Caki2 (cell line): ENCODE data around the gene DNAAF6. TPM values are rescaled to one million over a fixed set of nuclear protein-coding genes. Genes with fewer than 3 reads are reported as not detected.
"Not testable (repeated sequence)": the region's sequence is repeated elsewhere in the genome, so short reads cannot be mapped to it uniquely, and the experiment has no call there.

ENCODE experiments used
- DNase-seq: peaks from one replicate; pipeline ENCODE4 v3.0.0-alpha.2; 2015; ENCODE audit warnings: low read depth
- in situ Hi-C: cut with HindIII; loops from 2 replicates; pipeline ENCODE4 v1.10.0; 2016; ENCODE audit warnings: low sequenced_read_pairs, low pct_unique_long_range_greater_than_20kb, mixed read lengths
- total RNA-seq: library from RNA; depleted of rRNA; stranded (reverse); fragments of >200 nt; shearing (Covaris generic); gene quantifications from 2 replicates; pipeline ENCODE4 v1.2.3, GENCODE V29; 2014; ENCODE audit warnings: low replicate concordance; rRNA removed

The DNAAF6 gene
- not detected in 2 replicates for total RNA-seq

DNA sequence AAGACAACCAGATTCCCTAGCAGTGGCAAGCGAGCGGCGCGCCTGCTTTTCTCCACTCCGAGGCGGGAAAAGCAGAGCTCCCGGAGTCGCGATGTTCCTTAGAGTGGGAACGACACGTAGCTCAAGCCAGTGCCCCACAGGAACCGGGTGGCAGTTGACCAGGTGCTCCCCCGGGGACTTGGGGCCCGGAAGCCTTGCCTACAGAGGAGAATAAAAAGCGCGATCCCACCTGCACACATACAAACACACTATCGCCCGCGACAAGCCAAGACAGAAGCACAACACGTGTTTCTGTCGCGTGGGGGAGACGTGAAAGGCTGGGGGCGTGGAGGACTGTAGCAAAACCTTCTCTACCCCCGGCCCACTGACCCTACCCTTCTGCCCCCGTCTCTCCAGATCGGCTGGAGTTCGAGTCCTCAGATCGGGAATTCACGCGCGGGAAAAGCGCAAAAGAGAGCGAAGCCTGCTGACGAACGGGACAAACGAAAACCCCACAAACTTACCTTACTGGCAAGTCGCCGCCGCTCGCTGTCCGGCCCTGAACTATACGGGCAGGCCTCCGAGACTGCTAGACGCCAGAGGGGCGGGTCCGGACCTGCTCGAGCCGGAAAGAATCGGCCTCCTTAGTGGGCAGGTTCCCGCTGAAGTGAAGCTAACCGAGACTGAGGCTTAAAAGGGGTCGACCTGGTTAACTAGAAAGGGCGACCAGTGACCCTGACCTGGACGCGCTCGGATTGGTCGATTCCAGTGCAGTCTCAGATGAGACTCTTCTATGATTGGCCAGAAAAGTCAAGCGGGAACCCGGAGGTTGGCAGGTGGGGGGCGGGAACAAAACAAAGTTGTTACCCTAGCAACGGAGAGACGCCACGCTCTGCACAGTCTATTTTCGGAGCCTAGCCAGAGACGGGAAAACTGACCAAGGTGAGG lies at the start of gene DNAAF6, which contains the start of gene NUP62CL:
Gene DNAAF6, plus strand, starts transcription at position 842 of the 927 bp plus-strand sequence. CDS start 6,265 bp downstream, outside the sequence.
Gene NUP62CL, minus strand, starts transcription at position 664 of the 927 bp plus-strand sequence. CDS start 31,287 bp downstream, outside the sequence.
- in situ Hi-C loops: no loop called here
- DNase-seq: peak; percentile 89

DNA sequence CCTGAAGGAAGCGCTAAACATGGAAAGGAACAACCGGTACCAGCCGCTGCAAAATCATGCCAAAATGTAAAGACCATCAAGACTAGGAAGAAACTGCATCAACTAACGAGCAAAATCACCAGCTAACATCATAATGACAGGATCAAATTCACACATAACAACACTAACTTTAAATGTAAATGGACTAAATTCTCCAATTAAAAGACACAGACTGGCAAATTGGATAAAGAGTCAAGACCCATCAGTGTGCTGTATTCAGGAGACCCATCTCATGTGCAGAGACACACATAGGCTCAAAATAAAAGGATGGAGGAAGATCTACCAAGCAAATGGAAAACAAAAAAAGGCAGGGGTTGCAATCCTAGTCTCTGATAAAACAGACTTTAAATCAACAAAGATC lies 48.8 kb upstream of the DNAAF6 start:
- in situ Hi-C loops, DNase-seq: not testable (repeated sequence)

DNA sequence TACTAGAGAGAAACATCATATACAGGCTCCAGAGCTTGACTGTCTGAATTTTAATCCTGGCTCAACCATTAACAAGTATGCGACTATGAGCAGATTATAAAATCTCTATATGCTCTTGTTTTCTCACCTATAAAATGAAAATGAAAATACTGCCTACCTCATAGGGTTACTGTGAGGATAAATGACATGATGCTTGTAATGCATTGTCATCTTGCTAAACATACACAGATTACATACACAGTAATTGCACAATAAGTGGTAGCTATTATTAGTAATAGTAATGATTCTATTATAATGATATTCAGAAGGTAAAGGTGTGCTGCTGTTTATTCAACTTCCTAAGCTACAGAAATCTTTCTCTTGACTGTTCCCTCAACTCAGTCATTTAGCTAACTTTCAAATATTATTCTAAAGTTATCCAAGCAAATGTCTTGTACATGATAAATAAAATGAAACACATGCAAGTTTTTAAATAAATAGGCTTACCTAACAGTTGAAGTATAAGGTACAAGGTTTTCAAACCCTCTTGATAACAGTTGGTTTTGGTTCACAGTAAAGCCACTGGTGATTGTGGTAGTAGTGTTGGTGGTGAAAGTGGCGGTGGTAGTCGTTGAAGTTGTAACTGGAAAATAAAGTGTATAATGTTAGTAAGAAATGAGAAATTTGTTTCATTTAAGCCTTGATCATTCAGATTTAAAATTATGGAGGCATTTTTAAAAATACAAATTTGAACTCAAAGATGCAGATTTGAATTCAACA lies 39.1 kb upstream of the DNAAF6 start:
- in situ Hi-C loops: no loop called here

DNA sequence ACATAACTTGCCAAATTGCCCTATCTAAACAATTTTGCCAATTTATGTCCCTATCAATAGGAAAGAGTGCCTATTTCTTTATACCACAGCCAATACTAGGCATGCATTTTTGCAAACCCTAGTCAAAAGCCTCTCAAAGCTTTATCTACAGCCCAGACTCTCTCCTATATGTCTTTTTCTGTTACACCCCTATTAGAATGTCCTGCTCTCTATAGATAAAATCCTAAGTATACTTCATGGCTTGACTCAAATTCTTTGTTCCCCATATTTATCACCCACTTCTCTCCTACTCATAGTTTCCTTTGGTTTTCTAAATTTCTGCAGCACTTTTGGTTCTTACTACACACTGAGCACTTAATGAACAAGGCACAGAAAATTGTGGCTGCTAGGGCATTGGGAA lies 38.2 kb upstream of the DNAAF6 start:
- in situ Hi-C loops: no loop called here
- DNase-seq: no peak

More for the DNA sequence above, 39.1 kb upstream of the DNAAF6 start:
- DNase-seq: no peak

DNA sequence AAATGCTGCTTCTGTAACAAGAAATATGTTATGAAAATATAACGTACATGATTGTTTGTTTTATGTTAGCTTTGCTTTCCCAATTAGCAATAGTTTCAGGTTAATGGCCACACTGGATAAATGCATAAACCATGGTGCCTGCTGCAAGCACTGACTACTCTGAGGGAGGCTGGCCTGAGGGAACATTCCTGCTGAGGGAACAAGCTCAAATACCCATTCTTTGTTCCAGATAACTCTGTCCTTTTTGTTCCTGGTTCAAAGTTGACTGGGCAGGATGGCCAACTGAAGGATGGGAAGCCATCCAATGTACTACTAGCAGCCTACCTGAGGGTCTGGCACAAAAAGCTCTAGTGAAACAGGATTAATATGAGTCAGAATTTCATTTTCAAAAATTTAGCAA lies 37.7 kb upstream of the DNAAF6 start:
- DNase-seq: no peak
- in situ Hi-C loops: no loop called here

DNA sequence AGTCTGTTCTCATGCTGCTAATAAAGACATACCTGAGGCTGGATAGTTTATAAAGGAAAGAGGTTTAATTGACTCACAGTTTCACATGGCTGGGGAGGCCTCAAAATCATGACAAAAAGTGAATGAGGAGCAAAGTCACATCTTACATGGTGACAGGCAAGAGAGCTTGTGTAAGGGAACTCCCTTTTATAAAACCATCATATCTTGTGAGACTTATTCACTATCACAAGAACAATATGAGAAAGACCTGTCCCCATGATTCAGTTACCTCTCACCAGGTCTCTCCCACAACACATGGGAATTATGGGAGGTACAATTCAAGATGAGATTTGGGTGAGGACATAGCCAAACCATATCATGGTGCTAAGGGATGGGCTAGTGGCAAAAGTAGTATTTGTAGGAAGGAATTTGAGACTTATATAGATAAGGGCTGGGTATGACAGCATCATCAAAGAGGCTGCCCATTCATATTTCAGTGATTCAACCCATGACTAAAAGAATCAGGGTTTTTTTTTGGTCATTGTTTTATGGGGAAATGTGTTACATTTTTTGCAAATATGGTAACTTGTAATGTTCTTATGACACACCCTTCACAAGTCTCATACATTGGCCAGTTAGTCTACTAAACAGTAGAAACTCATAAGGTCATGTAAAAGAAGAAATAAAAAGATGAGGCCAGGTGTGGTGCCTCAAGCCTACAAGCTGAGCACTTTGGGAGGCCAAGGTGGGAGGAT lies 34.9 kb upstream of the DNAAF6 start:
- in situ Hi-C loops: no loop called here
- no peak for DNase-seq

DNA sequence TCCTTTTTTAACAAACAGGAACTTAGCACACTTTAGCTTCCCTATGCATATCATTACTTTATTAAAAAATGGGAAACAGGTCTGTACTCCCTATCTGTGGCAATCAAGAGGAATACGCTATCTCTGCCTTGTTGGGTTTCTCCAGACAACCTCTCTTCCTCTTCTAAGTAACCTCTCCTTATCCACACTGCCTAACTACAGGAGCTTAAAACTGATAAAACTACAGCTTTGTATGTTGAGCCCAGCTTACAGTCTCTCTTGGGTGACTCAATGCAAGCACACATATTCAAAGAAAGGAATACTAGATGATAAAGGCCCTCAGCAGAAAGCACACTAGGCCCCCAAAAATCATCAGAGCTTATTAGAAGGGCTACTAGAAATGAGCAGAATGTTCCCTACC lies 9.1 kb upstream of the DNAAF6 start:
- in situ Hi-C loops: no loop called here
- DNase-seq: no peak

DNA sequence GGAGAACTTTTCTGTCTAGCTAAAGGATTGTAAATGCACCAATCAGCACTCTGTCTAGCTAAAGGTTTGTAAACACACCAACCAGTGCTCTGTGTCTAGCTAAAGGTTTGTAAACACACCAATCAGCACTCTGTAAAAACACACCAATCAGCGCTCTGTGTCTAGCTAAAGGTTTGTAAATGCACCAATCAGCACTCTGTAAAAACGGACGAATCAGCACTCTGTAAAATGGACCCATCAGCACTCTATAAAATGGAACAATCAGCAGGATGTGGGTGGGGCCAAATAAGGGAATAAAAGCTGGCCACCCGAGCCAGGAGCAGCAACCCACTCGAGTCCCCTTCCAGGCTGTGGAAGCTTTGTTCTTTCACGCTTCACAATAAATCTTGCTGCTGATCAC lies 8.3 kb upstream of the DNAAF6 start:
- DNase-seq, in situ Hi-C loops: not testable (repeated sequence)

DNA sequence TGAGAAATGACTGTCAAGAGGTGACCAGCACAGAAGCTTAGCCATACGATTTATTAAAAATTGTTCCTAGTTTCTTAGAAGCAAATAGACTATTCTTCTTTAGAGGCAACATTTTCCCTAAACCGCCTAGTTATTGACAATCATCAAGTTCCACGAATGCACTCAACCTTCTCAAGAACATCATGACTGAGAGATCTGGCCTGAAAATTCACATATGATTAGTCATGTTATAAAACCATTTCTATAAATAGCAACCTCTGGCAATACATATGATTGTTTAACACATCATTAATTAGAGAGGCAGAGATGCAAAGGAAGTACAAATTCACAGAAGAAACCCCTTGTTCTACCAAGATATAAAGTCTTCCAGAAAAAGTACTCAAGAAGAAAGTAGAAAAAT lies 6.9 kb upstream of the DNAAF6 start:
- DNase-seq: no peak
- in situ Hi-C loops: no loop called here

DNA sequence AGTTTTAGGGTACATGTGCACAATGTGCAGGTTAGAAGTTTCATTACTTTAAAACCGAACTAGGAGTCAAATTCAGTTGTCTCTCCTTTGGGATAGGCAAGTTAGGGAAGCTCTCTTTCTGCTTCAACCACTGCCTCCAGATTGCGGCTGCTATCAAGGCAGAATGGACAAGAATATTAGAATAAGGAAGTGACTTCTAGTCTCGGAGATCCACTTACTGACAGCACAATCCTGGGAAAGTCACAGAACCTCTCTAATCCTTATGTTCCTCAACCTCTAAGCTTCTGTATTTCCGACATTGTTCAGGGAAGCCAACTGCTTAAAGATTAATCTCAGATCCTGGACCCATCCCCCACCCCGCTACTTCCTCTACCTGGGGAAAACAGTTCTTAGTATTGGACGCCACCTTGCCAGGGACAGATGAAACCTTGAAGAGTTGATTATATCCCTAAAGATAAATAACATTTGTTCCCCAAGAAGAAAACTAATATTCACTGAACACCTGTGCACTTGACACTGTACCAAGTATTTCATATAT lies 2.3 kb upstream of the DNAAF6 start:
- in situ Hi-C loops: no loop called here
- peak; percentile 26 for DNase-seq

DNA sequence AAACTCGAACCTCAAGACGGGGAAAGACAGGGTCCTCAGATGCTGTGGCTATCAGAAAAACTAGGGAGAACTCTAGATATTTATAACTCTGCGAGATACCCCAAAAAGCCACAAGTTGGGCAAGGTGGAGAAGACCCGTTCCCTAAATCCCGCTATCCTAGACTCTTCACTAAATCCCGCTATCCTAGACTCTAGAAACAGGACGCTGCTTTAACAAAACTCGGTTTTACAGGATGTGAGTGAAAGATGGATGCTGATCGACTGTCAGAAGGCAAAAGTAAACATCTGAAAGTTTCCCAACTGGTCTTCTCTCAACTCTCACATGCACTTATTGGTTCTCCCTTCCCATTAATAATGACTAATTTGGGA lies 270 bp downstream of the DNAAF6 start:
- in situ Hi-C loops: no loop called here
- no peak for DNase-seq

DNA sequence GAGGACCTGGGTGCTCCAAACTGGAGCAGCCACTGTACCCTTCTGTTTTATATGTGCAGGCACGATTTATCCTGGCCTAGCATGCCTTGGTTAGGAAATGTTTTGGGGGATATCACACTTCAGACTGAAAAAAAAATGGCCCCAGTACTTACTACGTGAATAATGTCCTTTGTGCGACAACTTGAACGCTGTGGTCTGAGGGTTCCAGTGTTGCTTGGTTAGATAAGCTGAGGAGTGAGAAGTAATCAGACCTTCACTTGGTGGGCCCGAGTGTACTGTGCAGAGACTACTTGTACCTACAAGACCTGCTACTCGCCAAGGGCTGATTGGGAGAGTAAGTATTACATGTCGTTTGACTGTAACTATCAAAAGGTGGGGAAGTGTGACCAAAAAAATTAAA lies 678 bp downstream of the DNAAF6 start:
- in situ Hi-C loops: no loop called here
- DNase-seq: no peak

DNA sequence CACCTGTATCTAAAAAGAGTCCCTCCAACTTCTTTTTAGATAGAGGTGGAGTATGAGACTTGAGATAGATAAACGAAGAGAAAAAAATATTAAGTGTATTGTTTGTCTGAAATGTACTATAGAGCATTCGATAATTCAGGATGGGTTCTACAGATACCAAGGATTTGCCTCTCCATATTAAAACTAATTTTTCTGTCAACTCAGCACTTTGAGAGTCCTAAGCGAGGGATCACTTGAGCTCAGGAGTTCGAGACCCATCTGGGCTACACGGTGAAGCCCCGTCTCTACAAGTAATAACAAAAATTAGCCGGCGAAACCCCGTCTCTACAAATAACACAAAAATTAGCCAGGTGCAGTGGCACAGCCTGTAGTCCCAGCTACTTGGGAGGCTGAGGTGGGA lies 1.5 kb downstream of the DNAAF6 start:
- in situ Hi-C loops: no loop called here
- DNase-seq: no peak

DNA sequence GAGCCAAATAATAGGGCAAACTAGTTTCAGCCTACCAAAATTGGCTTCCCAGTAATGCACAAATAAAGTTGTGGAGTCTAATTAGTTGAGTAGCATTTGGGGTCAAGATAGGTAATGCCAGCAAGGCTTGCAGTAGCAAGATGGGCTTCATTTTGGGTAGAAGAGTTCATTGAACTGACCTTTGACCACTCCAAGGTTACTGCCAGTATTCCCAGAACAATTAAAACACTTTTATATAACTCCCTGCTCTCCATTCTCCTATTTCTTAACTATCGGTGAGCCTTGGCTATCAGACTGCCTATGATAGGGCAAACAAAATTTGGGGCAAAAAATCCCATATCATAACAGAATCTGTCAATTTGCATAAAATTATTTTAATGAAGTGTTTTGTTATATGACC lies 7.1 kb downstream of the DNAAF6 start:
- in situ Hi-C loops: no loop called here

DNA sequence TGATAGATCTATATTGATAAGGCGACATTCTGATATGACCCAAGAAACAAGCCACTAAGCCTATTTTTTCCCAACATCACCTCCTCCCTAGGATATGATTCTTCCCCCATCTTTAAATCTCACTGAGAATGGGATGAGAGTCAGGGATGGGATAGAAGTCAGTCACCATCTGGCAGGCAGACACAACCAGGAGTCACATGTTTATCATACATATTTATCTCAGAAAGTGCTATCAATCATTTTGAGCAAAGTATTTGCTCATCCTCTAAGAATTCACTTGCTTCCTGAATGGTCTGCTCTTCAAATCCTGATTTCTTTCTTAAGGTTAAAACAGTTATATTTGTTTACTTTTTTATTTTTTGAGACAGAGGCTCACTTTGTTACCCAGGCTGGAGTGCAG lies 20.3 kb downstream of the DNAAF6 start:
- DNase-seq: no peak
- in situ Hi-C loops: no loop called here

More for the DNA sequence above, 7.1 kb downstream of the DNAAF6 start:
- no peak for DNase-seq

DNA sequence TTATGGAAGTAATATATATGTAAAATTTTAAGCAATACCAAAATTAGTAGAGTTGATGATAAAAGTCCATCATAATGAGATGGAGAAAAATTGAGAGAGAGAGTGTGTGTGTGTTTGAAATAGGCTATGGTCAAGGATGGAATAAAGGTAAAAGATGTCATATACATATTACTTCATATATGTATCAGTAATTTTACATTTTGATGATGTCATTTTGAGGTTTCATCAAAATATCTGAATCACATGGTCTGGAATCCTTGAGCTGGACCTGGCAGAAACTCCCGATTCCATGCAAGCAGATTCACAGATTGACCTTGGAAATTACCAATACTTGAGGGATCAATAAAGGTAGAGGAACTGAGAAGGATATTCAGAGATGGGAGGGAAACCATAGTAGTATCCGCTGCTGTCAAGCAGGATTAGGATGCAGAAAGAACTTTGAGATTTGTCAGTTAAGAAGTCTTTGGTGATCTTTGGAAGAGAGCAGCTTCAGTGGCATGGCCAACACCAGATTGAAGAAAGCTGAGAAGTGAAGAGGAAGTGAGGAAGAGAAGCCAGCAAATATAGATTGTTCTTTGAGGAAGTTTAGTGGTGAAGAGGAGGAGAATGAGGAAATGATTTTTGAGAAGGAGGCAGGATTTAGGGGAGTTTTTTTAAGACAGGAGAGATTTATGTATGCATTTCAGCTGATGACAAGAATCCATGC lies 21.5 kb downstream of the DNAAF6 start:
- DNase-seq: no peak
- in situ Hi-C loops: no loop called here

DNA sequence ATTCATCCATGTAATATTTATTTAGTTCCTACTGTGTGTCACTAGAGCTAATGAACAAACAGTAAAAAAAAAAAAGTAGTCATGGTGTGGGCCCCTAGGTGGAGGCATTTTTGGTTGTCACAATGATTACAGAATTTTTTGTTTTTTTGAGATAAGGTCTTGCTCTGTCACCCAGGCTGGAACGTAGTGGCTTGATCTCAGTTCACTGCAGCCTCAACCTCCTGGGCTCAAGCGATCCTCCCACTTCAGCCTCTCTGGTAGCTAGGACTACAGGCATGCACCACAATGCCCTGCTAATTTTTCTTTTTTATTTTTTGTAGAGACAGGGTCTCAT lies 22.0 kb downstream of the DNAAF6 start:
- no peak for DNase-seq
- in situ Hi-C loops: no loop called here

DNA sequence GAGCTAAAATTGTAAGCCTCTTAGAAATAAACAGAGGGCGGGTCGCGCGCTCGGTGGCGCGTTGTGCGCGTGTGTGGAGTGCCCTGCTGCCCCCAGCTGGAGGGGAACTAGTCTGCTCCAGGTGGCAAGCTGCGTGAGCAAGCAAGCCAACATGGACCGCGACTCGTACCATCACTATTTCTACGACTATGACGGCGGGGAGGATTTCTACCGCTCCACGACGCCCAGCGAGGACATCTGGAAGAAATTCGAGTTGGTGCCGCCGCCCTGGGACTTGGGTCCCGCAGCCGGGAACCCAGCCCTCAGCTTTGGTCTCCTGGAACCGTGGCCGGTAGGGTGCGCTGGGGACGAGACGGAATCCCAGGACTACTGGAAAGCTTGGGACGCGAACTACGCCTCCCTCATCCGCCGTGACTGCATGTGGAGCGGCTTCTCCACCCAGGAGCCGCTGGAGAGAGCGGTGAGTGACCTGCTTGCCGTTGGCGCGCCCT lies 66.1 kb downstream of the DNAAF6 start:
- in situ Hi-C loops: no loop called here
- DNase-seq: no peak
